Measurements from ENCODE around the gene UBALD1. TPM values are rescaled to one million over a fixed set of nuclear protein-coding genes. Genes with fewer than 3 reads are reported as not detected.
"Not testable (repeated sequence)": the region's sequence is repeated elsewhere in the genome, so short reads cannot be mapped to it uniquely, and the experiment has no call there.

The UBALD1 gene
- polyA plus RNA-seq, 3 donors = 2.2 to 19.2 (median 2.8) TPM

DNA sequence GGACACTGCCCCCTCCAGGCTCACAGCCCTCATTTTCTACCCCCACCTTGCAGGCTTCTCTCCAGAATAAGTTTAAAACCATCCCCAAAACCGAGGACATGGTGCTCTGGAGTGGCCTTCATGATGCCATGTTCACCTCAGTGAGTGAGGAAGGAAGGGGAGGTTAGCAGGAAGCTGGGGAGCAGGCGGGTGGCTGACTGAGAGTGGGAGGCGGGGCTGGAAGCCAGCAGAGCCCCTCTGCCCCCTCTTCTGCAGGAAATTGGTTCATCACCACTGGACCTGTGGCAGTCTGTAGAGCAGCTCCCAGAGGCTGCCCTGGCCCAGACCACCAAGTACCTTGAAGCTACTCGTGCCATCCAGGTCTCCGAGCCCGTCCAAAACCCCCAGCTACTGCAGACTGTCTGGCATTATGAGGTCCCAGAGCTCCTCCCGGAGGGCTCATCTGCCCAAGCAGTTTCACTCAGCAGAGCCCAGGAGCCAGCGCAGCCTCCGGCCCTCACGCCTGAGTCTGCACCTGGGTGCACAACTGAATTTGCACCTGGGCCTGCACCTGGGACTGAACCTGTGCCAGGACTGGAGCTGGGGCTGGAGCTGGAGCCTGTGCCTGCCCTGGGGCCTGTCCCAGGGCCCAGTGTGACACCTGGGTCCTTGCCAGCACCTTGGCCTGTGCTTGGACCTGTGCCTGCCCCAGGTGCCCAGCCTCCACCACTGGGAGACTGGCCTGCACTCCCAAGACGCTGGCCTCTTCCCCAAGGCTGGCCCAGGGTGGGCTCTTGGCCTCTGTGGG is 39.6 kb downstream of the UBALD1 start:
- DNase-seq = no peak
- H3K4me2 ChIP-seq (replicated peaks; ENCODE audit: extremely low read depth, low read length, poor library complexity, severe bottlenecking) = no peak overlapping the region
- no peaks in the 10 kb centered on the region for H3K79me2 ChIP-seq (ENCODE audit: insufficient read depth, low read length)
- 51% methylated on average over 8 of the region's 11 CpGs for WGBS (ENCODE audit: insufficient coverage)
- Mint-ChIP-seq H3K9me3 (no peaks in the 10 kb centered on the region), H3K27me3 (ENCODE audit: low read depth in 3 of 3) (peaks cover 0 to 2% (median 1%) of the 10 kb centered on the region in 3 donors), H3K36me3 (no peaks in the 10 kb centered on the region), H3K4me1 (peaks cover 6% of the 10 kb centered on the region), H3K4me3 (no peak overlapping the region), H3K27ac (no peak overlapping the region)
- H3K9me3 ChIP-seq (replicated peaks in 1 of 2; ENCODE audit: control insufficient read depth in 1 of 2, insufficient read depth in 1 of 2, low read length in 2 of 2) = no peaks in the 10 kb centered on the region
- H2AFZ ChIP-seq (ENCODE audit: insufficient read depth, low read depth, low read length, poor library complexity, severe bottlenecking) = peak overlapping the region; percentile 44
- H3K27ac ChIP-seq (ENCODE audit: low read depth in 1 of 2, low read length in 2 of 2) = no peak overlapping the region
- H3K27me3 ChIP-seq (ENCODE audit: control insufficient read depth in 2 of 2, insufficient read depth in 2 of 2, low read length in 2 of 2) = no peaks in the 10 kb centered on the region
- H3K4me3 ChIP-seq (replicated peaks in 1 of 3; ENCODE audit: low read depth in 2 of 3, low read length in 3 of 3) = no peak overlapping the region
- no peaks in the 10 kb centered on the region for H3K36me3 ChIP-seq (replicated peaks in 1 of 2; ENCODE audit: control insufficient read depth in 1 of 2, insufficient read depth in 2 of 2, low read length in 2 of 2)
- no peak for TF ChIP-seq CTCF (IDR thresholded peaks at IDR 0.05)
- peaks cover 0 to 2% of the 10 kb centered on the region in 2 donors for H3K4me1 ChIP-seq (ENCODE audit: control insufficient read depth in 1 of 2, insufficient read depth in 2 of 2, low read length in 2 of 2)
- H3K9ac ChIP-seq (ENCODE audit: insufficient read depth, low read length, poor library complexity, severe bottlenecking) = no peak overlapping the region
- intact Hi-C loops (cut with micrococcal nuclease) = no loop called here
- no peaks in the 10 kb centered on the region for H4K20me1 ChIP-seq (ENCODE audit: insufficient read depth, low read length)

- H3K4me1 Mint-ChIP-seq; H3K79me2 ChIP-seq (ENCODE audit: insufficient read depth, low read length); H4K20me1 ChIP-seq (ENCODE audit: insufficient read depth, low read length); intact Hi-C loops (cut with micrococcal nuclease); H3K4me1 ChIP-seq (ENCODE audit: control insufficient read depth in 1 of 2, insufficient read depth in 2 of 2, low read length in 2 of 2); H3K9ac ChIP-seq (ENCODE audit: insufficient read depth, low read length, poor library complexity, severe bottlenecking); H3K27ac ChIP-seq (ENCODE audit: low read depth in 1 of 2, low read length in 2 of 2); H3K27ac Mint-ChIP-seq; H3K9me3 ChIP-seq (replicated peaks in 1 of 2; ENCODE audit: control insufficient read depth in 1 of 2, insufficient read depth in 1 of 2, low read length in 2 of 2); H3K36me3 ChIP-seq (replicated peaks in 1 of 2; ENCODE audit: control insufficient read depth in 1 of 2, insufficient read depth in 2 of 2, low read length in 2 of 2); H3K4me3 Mint-ChIP-seq; DNase-seq; H3K4me2 ChIP-seq (replicated peaks; ENCODE audit: extremely low read depth, low read length, poor library complexity, severe bottlenecking); H3K9me3 Mint-ChIP-seq; H3K36me3 Mint-ChIP-seq; H3K27me3 ChIP-seq (ENCODE audit: control insufficient read depth in 2 of 2, insufficient read depth in 2 of 2, low read length in 2 of 2); H3K27me3 Mint-ChIP-seq (ENCODE audit: low read depth in 3 of 3); H3K4me3 ChIP-seq (replicated peaks in 1 of 3; ENCODE audit: low read depth in 2 of 3, low read length in 3 of 3); H2AFZ ChIP-seq (ENCODE audit: insufficient read depth, low read depth, low read length, poor library complexity, severe bottlenecking): not testable (repeated sequence)
- WGBS (ENCODE audit: insufficient coverage) = 100% methylated on average over 2 of the region's 7 CpGs
Observed at GRCh38 chr16:4573926-4574325, 40.8 kb downstream of the UBALD1 start.

All from CD14-positive monocyte (primary cell).